Panc1 (cell line): ENCODE measurements around the gene TMEM130.

Source experiments
- CTCF ChIP-seq: fragments of 450-650 bp; IDR thresholded peaks from 2 replicates; pipeline ENCODE4 v1.5.1; 2017; ENCODE audit warnings: mild to moderate bottlenecking
- SIN3A ChIP-seq: IDR thresholded peaks from 2 replicates; pipeline ENCODE4 v1.6.1; 2012; ENCODE audit warnings: low read depth, mild to moderate bottlenecking, low read length, moderate library complexity, borderline replicate concordance; ENCODE audit not compliant: insufficient read depth
- TF ChIP-seq, protein P1 (sequence below), 2 experiments: IDR thresholded peaks; 2 replicates each; pipeline ENCODE4 v1.6.1; 2011 to 2012; ENCODE audit warnings: low read depth in 2 of 2, control low read depth in 1 of 2, low read length in 1 of 2, mild to moderate bottlenecking in 1 of 2, moderate library complexity in 1 of 2; ENCODE audit not compliant: insufficient read depth in 1 of 2

DNA sequence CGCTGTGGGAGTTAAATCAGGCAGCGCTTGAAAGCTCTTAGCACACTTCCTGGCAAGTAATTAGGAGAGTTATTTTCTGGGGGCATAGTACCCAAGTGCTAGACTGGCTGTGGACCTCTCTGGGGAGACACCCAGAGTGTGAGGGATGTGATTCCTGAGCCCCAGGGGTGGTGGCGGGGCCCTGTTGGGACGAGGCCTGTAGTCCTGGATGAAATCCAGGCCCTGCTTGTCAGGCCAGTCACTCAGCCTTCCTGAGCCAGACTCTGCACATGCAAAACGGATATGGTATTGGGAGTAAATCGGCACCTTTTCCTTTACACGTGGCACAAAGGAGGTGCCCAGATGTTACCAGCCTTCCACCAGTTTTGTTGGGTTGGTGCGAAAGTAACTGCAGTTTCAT lies 39.7 kb upstream of the TMEM130 start:
- TF ChIP-seq CTCF (no peak), SIN3A (no peak)
- TF ChIP-seq, protein P1, sequence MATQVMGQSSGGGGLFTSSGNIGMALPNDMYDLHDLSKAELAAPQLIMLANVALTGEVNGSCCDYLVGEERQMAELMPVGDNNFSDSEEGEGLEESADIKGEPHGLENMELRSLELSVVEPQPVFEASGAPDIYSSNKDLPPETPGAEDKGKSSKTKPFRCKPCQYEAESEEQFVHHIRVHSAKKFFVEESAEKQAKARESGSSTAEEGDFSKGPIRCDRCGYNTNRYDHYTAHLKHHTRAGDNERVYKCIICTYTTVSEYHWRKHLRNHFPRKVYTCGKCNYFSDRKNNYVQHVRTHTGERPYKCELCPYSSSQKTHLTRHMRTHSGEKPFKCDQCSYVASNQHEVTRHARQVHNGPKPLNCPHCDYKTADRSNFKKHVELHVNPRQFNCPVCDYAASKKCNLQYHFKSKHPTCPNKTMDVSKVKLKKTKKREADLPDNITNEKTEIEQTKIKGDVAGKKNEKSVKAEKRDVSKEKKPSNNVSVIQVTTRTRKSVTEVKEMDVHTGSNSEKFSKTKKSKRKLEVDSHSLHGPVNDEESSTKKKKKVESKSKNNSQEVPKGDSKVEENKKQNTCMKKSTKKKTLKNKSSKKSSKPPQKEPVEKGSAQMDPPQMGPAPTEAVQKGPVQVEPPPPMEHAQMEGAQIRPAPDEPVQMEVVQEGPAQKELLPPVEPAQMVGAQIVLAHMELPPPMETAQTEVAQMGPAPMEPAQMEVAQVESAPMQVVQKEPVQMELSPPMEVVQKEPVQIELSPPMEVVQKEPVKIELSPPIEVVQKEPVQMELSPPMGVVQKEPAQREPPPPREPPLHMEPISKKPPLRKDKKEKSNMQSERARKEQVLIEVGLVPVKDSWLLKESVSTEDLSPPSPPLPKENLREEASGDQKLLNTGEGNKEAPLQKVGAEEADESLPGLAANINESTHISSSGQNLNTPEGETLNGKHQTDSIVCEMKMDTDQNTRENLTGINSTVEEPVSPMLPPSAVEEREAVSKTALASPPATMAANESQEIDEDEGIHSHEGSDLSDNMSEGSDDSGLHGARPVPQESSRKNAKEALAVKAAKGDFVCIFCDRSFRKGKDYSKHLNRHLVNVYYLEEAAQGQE (IDR thresholded peaks at IDR 0.05; ENCODE audit: insufficient read depth in 1 of 2, low read depth in 2 of 2, low read length in 1 of 2): no peak
